Skin epidermis (tissue), 12 donors: Measurements from ENCODE around the gene PLEKHN1.
"Not testable (repeated sequence)": the region's sequence is repeated elsewhere in the genome, so short reads cannot be mapped to it uniquely, and the experiment has no call there.

ENCODE experiments used
- H3K27ac ChIP-seq, 21 experiments: fragments of 200-600 bp; sonication (generic) in 11 of 21; one replicate each; pipeline ENCODE4 v1.5.0; 2020; ENCODE audit warnings: mild to moderate bottlenecking in 3 of 21, inconsistent platforms in 2 of 21, moderate library complexity in 2 of 21
- H3K4me3 ChIP-seq, 7 experiments: fragments of 200-600 bp; sonication (generic) in 2 of 7; one replicate each; pipeline ENCODE4 v1.5.0; 2020; ENCODE audit warnings: inconsistent platforms in 2 of 7, mild to moderate bottlenecking in 2 of 7, moderate library complexity in 1 of 7

Gene PLEKHN1

DNA sequence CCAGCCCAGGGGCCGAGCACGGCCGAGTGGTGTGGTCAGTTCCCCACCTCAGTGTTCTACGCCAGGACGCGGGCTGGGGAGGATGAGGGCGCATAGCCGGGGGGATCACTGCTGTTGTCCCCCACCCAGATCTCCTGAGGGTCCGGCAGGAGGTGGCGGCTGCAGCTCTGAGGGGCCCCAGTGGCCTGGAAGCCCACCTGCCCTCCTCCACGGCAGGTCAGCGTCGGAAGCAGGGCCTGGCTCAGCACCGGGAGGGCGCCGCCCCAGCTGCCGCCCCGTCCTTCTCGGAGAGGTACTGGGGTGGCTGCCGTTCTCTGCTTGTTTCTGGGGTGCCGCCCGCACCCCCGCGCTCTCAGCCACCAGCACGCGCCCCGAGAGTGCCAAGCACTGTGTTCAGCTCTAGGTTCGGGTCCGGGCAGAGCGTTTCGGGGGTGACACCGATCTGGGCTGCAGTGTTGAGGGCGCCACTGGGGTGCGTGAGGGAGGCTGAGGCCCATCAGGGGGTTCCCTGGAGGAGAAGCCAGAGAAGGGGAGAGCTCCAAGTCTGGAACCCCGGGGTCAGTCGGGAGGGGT lies 25.2 kb upstream of the PLEKHN1 start:
- H3K27ac ChIP-seq, result peak overlapping the region in 2 of 21 experiments; percentile 3 to 35

GRCh38 chr1:941588-942383 lies 24.5 kb upstream of the PLEKHN1 start:
- Histone ChIP-seq H3K27ac (no peak overlapping the region), H3K4me3 (peak overlapping the region; percentile 18 to 34 (median 28))

More for the DNA sequence above, 25.2 kb upstream of the PLEKHN1 start:
- H3K4me3 ChIP-seq, result peak overlapping the region in 6 of 7 experiments; percentile 15 to 34 (median 30)

DNA sequence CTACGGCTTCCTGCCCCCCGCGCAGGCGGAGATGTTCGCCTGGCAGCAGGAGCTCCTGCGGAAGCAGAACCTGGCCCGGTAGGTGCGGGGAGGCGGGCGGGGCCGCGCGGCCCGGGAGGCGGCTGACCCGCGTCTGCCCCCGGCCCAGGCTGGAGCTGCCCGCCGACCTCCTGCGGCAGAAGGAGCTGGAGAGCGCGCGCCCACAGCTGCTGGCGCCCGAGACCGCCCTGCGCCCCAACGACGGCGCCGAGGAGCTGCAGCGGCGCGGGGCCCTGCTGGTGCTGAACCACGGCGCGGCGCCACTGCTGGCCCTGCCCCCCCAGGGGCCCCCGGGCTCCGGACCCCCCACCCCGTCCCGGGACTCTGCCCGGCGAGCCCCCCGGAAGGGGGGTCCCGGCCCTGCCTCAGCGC lies 23.9 kb upstream of the PLEKHN1 start:
- Histone ChIP-seq H3K27ac (peak overlapping the region in 1 of 21 experiments; percentile 2), H3K4me3 (peak overlapping the region; percentile 18 to 34 (median 28))

- Histone ChIP-seq H3K27ac (peak overlapping the region in 1 of 21 experiments; percentile 2), H3K4me3 (peak overlapping the region in 2 of 7 experiments; percentile 34)
These were observed 23.3 kb upstream of the PLEKHN1 start for GRCh38 chr1:942864-943533.

DNA sequence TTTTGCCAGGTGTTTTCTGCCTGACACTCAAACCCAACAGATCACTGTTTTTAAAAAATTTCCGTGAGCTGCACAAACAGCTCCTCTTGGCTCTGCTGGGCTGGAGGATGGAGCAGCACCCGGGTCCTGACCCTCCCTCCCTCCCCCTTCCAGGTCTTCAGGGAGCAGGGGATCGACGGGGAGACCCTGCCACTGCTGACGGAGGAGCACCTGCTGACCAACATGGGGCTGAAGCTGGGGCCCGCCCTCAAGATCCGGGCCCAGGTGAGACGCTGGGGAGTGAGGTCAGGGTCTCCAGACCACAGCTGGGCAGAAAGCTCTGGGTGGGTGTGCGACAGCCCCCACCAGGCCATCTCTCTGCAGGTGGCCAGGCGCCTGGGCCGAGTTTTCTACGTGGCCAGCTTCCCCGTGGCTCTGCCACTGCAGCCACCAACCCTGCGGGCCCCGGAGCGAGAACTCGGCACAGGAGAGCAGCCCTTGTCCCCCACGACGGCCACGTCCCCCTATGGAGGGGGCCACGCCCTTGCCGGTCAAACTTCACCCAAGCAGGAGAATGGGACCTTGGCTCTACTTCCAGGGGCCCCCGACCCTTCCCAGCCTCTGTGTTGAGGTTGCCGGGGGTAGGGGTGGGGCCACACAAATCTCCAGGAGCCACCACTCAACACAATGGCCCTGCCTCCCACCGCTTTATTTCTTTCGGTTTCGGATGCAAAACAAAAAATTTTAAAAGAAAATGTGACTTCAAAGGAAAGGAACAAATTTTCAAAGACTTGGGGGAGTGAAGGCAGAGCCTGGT lies 22.5 kb upstream of the PLEKHN1 start:
- Histone ChIP-seq H3K4me3 (no peak overlapping the region), H3K27ac (no peak overlapping the region)

DNA sequence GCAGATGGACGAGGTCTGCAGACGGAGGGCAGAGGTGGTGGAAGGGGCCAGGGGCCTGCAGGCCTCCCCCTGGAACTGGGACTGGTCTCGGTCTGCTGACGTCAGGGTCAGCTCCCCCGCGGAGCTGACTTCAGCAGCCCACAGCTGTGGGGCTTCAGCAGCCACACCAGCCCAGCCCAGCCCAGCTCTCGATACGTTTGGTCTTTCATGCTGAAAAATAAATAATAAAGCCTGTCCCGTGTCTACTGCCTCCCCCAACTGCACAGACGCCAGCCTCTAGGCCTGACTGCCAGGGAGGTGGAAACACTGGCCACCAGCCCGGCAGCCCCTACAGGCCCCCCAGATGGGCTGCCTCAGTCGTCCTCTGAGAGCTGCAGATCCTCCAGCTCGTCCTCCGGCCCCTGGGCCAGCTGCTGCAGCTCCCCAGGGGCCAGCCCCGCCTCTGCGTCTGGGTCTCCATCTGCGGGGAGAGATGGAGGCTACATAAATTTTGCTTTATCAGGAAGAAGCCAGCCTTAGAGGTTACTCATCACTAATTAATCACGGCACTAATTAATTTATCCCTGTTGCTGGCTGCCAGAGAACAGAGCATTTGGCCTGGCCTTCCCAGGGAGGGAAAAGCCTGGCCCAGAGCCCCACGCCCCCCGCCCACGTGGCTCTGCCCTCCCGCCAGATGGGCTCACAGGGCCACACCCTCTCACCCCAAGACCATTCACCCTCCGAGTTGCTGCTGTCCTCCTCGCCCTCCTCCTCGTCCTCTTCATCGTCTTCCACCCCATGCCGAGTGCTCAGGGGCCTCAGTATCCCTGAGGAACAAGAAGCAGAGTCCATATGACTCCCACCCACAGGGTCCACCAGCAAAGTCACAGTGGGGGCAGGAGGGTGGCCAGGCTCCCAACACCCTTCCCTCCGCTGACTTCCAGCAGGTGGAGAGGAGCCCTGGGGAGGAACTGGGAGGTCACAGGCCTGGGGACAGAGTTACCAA lies 21.6 kb upstream of the PLEKHN1 start:
- Histone ChIP-seq H3K27ac (no peak overlapping the region), H3K4me3 (no peak overlapping the region)

- H3K4me3 ChIP-seq, result no peak overlapping the region
- no peak overlapping the region for H3K27ac ChIP-seq
These were observed 20.4 kb upstream of the PLEKHN1 start for GRCh38 chr1:945688-946556.

DNA sequence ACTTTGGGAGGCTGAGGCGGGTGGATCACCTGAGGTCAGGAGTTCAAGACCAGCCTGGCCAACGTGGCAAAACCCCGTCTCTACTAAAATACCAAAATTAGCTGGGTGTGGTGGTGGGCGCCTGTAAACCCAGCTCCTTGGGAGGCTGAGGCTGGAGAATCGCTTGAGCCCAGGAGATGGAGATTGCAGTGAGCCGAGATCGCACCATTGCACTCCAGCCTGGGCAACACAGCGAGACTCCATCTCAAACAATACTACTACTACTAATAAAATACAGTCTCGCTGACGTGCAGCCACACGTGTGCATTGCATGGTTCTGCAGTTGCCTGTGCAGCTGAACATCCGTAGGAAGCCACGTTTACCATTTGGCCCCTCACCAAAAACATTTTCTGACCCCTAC lies 19.5 kb upstream of the PLEKHN1 start:
- not testable (repeated sequence) for H3K4me3 ChIP-seq

DNA sequence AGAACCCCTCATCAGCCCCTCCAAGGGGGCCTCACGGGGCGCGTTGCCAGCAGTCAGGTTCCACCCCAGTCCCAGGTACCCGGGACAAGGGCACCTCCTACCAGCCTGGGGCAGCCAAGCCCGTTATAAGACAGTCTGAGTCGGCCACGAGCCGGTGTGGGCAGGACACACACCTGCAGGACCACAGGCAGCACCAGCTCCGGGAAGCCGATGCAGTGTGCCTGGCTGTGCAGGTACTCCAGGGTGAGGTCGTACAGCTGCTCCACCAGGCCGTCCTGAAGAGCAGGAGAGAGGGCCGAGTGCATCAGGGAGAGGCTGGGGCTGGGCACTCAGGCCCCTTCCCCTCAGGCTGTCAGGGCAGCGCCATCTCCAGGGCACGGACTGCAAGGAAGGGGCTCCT lies 18.3 kb upstream of the PLEKHN1 start:
- Histone ChIP-seq H3K4me3 (no peak overlapping the region), H3K27ac (no peak overlapping the region)

More for the DNA sequence above, 19.5 kb upstream of the PLEKHN1 start:
- not testable (repeated sequence) for H3K27ac ChIP-seq

- Histone ChIP-seq H3K27ac (no peak overlapping the region), H3K4me3 (no peak overlapping the region)
These were observed 16.0 kb upstream of the PLEKHN1 start for GRCh38 chr1:950268-950667.

GRCh38 chr1:950881-951280 lies 15.4 kb upstream of the PLEKHN1 start:
- Histone ChIP-seq H3K27ac (no peak overlapping the region), H3K4me3 (no peak overlapping the region)

- H3K27ac ChIP-seq, result no peak overlapping the region
- H3K4me3 ChIP-seq, result no peak overlapping the region
These were observed 14.9 kb upstream of the PLEKHN1 start for GRCh38 chr1:951364-951763.

DNA sequence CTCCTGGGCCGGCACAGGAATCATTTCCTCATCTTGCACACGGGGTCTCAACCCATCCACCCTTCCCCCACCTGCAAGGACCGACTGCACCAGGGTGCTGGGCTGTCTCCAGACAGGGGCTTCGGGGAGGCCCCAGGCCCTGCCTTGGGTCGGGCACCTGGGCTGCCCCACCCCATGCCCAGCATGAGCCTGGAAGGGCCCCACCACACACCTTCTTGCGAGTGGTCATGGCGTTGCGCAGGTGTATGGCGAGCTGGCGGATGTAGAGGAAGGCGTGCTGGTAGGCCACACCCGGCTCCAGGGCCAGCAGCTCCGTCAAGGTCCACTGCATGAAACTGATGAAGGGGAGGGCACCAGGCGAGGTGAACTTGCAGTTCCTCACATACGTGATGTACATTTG lies 14.1 kb upstream of the PLEKHN1 start:
- Histone ChIP-seq H3K27ac (no peak overlapping the region), H3K4me3 (no peak overlapping the region)

- Histone ChIP-seq H3K4me3 (no peak overlapping the region), H3K27ac (no peak overlapping the region)
These were observed 13.7 kb upstream of the PLEKHN1 start for GRCh38 chr1:952603-953002.

- no peak overlapping the region for H3K4me3 ChIP-seq
- H3K27ac ChIP-seq, result no peak overlapping the region
These were observed 12.6 kb upstream of the PLEKHN1 start for GRCh38 chr1:953524-954320.

- Histone ChIP-seq H3K4me3 (no peak overlapping the region), H3K27ac (no peak overlapping the region)
These were observed 11.4 kb upstream of the PLEKHN1 start for GRCh38 chr1:954927-955326.

- Histone ChIP-seq H3K27ac (no peak overlapping the region), H3K4me3 (no peak overlapping the region)
These were observed 10.8 kb upstream of the PLEKHN1 start for GRCh38 chr1:955474-955873.
